RKO (cell line): ENCODE data around the gene SLC37A1.

Source experiments
- DNase-seq: peaks from one replicate; pipeline ENCODE4 v3.0.0-alpha.2; 2016; ENCODE audit warnings: low spot score

The SLC37A1 gene

GRCh38 chr21:42479582-42479981, 34.1 kb upstream of the SLC37A1 start:
- DNase-seq: no peak

- DNase-seq: no peak
Observed at GRCh38 chr21:42480736-42481135, 32.9 kb upstream of the SLC37A1 start.

GRCh38 chr21:42481169-42481568, 32.5 kb upstream of the SLC37A1 start:
- no peak for DNase-seq

- DNase-seq: no peak
Observed at GRCh38 chr21:42484966-42485365, 28.7 kb upstream of the SLC37A1 start.

GRCh38 chr21:42486072-42486471, 27.6 kb upstream of the SLC37A1 start:
- DNase-seq: no peak

GRCh38 chr21:42486531-42486930, 27.1 kb upstream of the SLC37A1 start:
- DNase-seq: no peak

GRCh38 chr21:42489006-42489563, 24.6 kb upstream of the SLC37A1 start:
- no peak for DNase-seq

GRCh38 chr21:42489991-42490390, 23.7 kb upstream of the SLC37A1 start:
- no peak for DNase-seq

- no peak for DNase-seq
Observed at GRCh38 chr21:42490720-42491119, 22.9 kb upstream of the SLC37A1 start.

GRCh38 chr21:42491328-42491727, 22.3 kb upstream of the SLC37A1 start:
- DNase-seq: no peak

GRCh38 chr21:42492201-42492600, 21.5 kb upstream of the SLC37A1 start:
- no peak for DNase-seq

GRCh38 chr21:42493109-42494060, 20.3 kb upstream of the SLC37A1 start:
- no peak for DNase-seq

GRCh38 chr21:42495027-42495426, 18.6 kb upstream of the SLC37A1 start:
- no peak for DNase-seq

- DNase-seq: peak; percentile 37
Observed at GRCh38 chr21:42495765-42496119, 17.9 kb upstream of the SLC37A1 start.

- peak; percentile 98 for DNase-seq
Observed at GRCh38 chr21:42496120-42496838, 17.4 kb upstream of the SLC37A1 start, which contains the start of gene RSPH1. Gene RSPH1 (minus strand): TSS chr21:42496224. CDS start chr21:42496186, 38 bp downstream.

GRCh38 chr21:42496839-42497202, 16.8 kb upstream of the SLC37A1 start:
- peak; percentile 27 for DNase-seq

GRCh38 chr21:42498012-42498411, 15.6 kb upstream of the SLC37A1 start:
- DNase-seq: no peak

- no peak for DNase-seq
Observed at GRCh38 chr21:42499444-42500112, 14.1 kb upstream of the SLC37A1 start.

- no peak for DNase-seq
Observed at GRCh38 chr21:42500225-42500624, 13.4 kb upstream of the SLC37A1 start.

- no peak for DNase-seq
Observed at GRCh38 chr21:42500736-42501135, 12.9 kb upstream of the SLC37A1 start.

GRCh38 chr21:42503711-42504110, 9.9 kb upstream of the SLC37A1 start:
- no peak for DNase-seq

GRCh38 chr21:42505090-42505726, 8.4 kb upstream of the SLC37A1 start:
- no peak for DNase-seq
